HepG2 (cell line): ENCODE measurements around the gene SKP1. TPM values are rescaled to one million over a fixed set of nuclear protein-coding genes. Genes with fewer than 3 reads are reported as not detected.

ENCODE experiments used
- ATM ChIP-seq: fragments of 450-650 bp; IDR thresholded peaks from 2 replicates; pipeline ENCODE4 v1.7.1; 2017; ENCODE audit warnings: mild to moderate bottlenecking, borderline replicate concordance
- DMAP1 ChIP-seq: IDR thresholded peaks from 2 replicates; pipeline ENCODE4 v1.6.1; 2016
- FOXM1 ChIP-seq: sonication (generic); formaldehyde crosslinking; IDR thresholded peaks from 2 replicates; pipeline ENCODE4 v1.5.0; 2020; ENCODE audit warnings: missing genetic modification reagents
- GATA4 ChIP-seq: sonication (generic); IDR thresholded peaks from 2 replicates; pipeline ENCODE4 v1.6.1; 2016; ENCODE audit warnings: antibody characterized with exemption, low read depth, borderline replicate concordance
- HIVEP1 ChIP-seq: sonication (generic); formaldehyde crosslinking; IDR thresholded peaks from 2 replicates; pipeline ENCODE4 v1.4.0; 2020; ENCODE audit warnings: mild to moderate bottlenecking, missing genetic modification reagents
- HOXA5 ChIP-seq: sonication (generic); formaldehyde crosslinking; IDR thresholded peaks from 2 replicates; pipeline ENCODE4 v1.4.0; 2020; ENCODE audit warnings: missing genetic modification reagents
- KDM5A ChIP-seq: fragments of 200-600 bp; sonication (generic); IDR thresholded peaks from 2 replicates; pipeline ENCODE4 v1.7.0; 2018; ENCODE audit warnings: antibody characterized with exemption, mild to moderate bottlenecking, low read length, borderline replicate concordance
- MXD4 ChIP-seq: IDR thresholded peaks from 2 replicates; pipeline ENCODE4 v1.6.1; 2016; ENCODE audit warnings: mild to moderate bottlenecking, missing biosample characterization, missing genetic modification reagents
- ZBTB20 ChIP-seq: sonication (generic); formaldehyde crosslinking; IDR thresholded peaks from 2 replicates; pipeline ENCODE4 v1.8.1; 2023; ENCODE audit warnings: missing genetic modification reagents, low read depth, mild to moderate bottlenecking, borderline replicate concordance
- ZMAT3 ChIP-seq: sonication (generic); formaldehyde crosslinking; conservative IDR thresholded peaks from 2 replicates; pipeline ENCODE4 v1.7.0; 2021; ENCODE audit warnings: missing genetic modification reagents
- ZNF282 ChIP-seq: fragments of 450-650 bp; IDR thresholded peaks from 2 replicates; pipeline ENCODE4 v1.6.1; 2018; ENCODE audit not compliant: partially characterized antibody
- ZNF343 ChIP-seq: sonication (generic); formaldehyde crosslinking; IDR thresholded peaks from 2 replicates; pipeline ENCODE4 v1.4.0; 2020; ENCODE audit warnings: mild to moderate bottlenecking, missing genetic modification reagents
- polyA plus RNA-seq, 8 experiments: library from polyadenylated mRNA; depleted of rRNA in 3 of 8; stranded (reverse) in 7 of 8; unstranded in 1 of 8; fragments of >200 nt; fragmentation: Illumina TruSeq in 4 of 8; extraction: Trizol in 4 of 8; gene quantifications; 2 replicates each; pipeline versions ENCODE4 v1.2.1 to v1.2.3, GENCODE V29; 2011 to 2016; ENCODE audit warnings: low read depth in 4 of 8, missing spikeins in 1 of 8, mixed read lengths in 1 of 8; ENCODE audit not compliant: insufficient read depth in 1 of 8
- total RNA-seq, 5 experiments: library from RNA; depleted of rRNA; stranded (reverse); fragments of >200 nt; fragmentation: Illumina TruSeq; extraction: Trizol; gene quantifications; 2 replicates each; pipeline ENCODE4 v1.2.3, GENCODE V29; 2016; ENCODE audit warnings: low read depth in 1 of 5
- TF ChIP-seq, protein P1 (sequence below): sonication (generic); formaldehyde crosslinking; IDR thresholded peaks from 2 replicates; pipeline ENCODE4 v1.4.0; 2020; ENCODE audit warnings: missing genetic modification reagents, borderline replicate concordance
- TF ChIP-seq, protein P2 (sequence below): sonication (generic); formaldehyde crosslinking; IDR thresholded peaks from 2 replicates; pipeline ENCODE4 v1.4.0; 2020; ENCODE audit warnings: missing genetic modification reagents, borderline replicate concordance
- TF ChIP-seq, protein P3 (sequence below): sonication (generic); formaldehyde crosslinking; IDR thresholded peaks from 2 replicates; pipeline ENCODE4 v1.8.0; 2022; ENCODE audit warnings: mild to moderate bottlenecking, missing genetic modification reagents
- TF ChIP-seq, protein P4 (sequence below): sonication (generic); formaldehyde crosslinking; IDR thresholded peaks from 2 replicates; pipeline ENCODE4 v1.5.0; 2020; ENCODE audit warnings: mild to moderate bottlenecking, missing genetic modification reagents
- TF ChIP-seq, protein P5 (sequence below): sonication (generic); formaldehyde crosslinking; IDR thresholded peaks from 2 replicates; pipeline ENCODE4 v1.8.0; 2022; ENCODE audit warnings: mild to moderate bottlenecking, missing genetic modification reagents; ENCODE audit not compliant: insufficient replicate concordance

The SKP1 gene
- total and polyA plus RNA-seq, 2 of the 13 experiments (the other 11 are each of a cell fraction or from before 2014, with no cell fraction given), result 134 to 340 TPM

DNA sequence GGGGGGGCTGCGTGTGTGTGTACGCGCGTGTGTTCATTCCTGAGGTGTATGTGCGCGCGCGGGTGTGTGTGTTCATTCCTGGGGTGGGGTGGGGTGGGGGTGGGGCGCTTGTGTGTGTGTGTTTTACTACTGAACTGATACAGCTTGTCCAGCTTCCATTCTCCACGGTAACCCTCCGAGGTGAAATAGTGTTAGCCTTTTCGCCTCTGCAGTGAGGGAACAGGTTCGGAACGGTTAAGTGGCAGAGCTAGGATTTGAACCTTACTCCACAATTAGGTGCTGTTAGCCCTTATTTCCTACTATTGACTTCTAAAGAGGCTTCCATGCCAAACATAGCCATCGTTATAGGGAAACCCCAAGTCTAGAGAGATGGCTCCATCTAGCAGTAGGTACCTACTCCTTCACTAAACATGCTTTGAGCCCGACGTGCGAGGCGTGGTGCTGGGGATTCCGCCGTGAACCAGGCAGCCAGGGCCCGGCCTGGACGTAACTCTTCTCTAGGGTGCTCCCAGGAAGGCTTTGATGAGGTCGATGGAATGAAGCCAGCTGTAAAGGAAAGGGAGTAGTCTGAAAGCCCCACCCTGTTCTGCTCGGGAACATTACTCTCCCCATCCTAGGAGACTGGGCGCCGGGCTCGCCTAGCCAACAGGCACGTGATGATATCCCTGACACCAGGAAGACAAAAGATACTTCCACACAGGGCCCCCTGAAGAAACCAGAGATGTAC is 782 bp upstream of the SKP1 start (continued):
- TF ChIP-seq, protein P1, sequence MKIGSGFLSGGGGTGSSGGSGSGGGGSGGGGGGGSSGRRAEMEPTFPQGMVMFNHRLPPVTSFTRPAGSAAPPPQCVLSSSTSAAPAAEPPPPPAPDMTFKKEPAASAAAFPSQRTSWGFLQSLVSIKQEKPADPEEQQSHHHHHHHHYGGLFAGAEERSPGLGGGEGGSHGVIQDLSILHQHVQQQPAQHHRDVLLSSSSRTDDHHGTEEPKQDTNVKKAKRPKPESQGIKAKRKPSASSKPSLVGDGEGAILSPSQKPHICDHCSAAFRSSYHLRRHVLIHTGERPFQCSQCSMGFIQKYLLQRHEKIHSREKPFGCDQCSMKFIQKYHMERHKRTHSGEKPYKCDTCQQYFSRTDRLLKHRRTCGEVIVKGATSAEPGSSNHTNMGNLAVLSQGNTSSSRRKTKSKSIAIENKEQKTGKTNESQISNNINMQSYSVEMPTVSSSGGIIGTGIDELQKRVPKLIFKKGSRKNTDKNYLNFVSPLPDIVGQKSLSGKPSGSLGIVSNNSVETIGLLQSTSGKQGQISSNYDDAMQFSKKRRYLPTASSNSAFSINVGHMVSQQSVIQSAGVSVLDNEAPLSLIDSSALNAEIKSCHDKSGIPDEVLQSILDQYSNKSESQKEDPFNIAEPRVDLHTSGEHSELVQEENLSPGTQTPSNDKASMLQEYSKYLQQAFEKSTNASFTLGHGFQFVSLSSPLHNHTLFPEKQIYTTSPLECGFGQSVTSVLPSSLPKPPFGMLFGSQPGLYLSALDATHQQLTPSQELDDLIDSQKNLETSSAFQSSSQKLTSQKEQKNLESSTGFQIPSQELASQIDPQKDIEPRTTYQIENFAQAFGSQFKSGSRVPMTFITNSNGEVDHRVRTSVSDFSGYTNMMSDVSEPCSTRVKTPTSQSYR (CRISPR knock-in tag), result no peak; the same call in 1 of the 2 replicates
- TF ChIP-seq ZNF282 (no peak), ZNF343 (CRISPR knock-in tag) (no peak), ZMAT3 (CRISPR knock-in tag) (no peak), DMAP1 (CRISPR knock-in tag) (0 out of 2 replicates have a peak, but pooled peaks have one; percentile 45), KDM5A (no peak), ATM (no peak), HOXA5 (no peak), GATA4 (no peak), HIVEP1 (CRISPR knock-in tag) (0 out of 2 replicates have a peak, but pooled peaks have one; percentile 18), MXD4 (no peak), ZBTB20 (CRISPR knock-in tag) (no peak), FOXM1 (no peak)
- TF ChIP-seq, protein P2, sequence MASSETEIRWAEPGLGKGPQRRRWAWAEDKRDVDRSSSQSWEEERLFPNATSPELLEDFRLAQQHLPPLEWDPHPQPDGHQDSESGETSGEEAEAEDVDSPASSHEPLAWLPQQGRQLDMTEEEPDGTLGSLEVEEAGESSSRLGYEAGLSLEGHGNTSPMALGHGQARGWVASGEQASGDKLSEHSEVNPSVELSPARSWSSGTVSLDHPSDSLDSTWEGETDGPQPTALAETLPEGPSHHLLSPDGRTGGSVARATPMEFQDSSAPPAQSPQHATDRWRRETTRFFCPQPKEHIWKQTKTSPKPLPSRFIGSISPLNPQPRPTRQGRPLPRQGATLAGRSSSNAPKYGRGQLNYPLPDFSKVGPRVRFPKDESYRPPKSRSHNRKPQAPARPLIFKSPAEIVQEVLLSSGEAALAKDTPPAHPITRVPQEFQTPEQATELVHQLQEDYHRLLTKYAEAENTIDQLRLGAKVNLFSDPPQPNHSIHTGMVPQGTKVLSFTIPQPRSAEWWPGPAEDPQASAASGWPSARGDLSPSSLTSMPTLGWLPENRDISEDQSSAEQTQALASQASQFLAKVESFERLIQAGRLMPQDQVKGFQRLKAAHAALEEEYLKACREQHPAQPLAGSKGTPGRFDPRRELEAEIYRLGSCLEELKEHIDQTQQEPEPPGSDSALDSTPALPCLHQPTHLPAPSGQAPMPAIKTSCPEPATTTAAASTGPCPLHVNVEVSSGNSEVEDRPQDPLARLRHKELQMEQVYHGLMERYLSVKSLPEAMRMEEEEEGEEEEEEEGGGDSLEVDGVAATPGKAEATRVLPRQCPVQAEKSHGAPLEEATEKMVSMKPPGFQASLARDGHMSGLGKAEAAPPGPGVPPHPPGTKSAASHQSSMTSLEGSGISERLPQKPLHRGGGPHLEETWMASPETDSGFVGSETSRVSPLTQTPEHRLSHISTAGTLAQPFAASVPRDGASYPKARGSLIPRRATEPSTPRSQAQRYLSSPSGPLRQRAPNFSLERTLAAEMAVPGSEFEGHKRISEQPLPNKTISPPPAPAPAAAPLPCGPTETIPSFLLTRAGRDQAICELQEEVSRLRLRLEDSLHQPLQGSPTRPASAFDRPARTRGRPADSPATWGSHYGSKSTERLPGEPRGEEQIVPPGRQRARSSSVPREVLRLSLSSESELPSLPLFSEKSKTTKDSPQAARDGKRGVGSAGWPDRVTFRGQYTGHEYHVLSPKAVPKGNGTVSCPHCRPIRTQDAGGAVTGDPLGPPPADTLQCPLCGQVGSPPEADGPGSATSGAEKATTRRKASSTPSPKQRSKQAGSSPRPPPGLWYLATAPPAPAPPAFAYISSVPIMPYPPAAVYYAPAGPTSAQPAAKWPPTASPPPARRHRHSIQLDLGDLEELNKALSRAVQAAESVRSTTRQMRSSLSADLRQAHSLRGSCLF (CRISPR knock-in tag), result no peak
- TF ChIP-seq, protein P3, sequence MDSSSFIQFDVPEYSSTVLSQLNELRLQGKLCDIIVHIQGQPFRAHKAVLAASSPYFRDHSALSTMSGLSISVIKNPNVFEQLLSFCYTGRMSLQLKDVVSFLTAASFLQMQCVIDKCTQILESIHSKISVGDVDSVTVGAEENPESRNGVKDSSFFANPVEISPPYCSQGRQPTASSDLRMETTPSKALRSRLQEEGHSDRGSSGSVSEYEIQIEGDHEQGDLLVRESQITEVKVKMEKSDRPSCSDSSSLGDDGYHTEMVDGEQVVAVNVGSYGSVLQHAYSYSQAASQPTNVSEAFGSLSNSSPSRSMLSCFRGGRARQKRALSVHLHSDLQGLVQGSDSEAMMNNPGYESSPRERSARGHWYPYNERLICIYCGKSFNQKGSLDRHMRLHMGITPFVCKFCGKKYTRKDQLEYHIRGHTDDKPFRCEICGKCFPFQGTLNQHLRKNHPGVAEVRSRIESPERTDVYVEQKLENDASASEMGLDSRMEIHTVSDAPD, result no peak
- TF ChIP-seq, protein P4, sequence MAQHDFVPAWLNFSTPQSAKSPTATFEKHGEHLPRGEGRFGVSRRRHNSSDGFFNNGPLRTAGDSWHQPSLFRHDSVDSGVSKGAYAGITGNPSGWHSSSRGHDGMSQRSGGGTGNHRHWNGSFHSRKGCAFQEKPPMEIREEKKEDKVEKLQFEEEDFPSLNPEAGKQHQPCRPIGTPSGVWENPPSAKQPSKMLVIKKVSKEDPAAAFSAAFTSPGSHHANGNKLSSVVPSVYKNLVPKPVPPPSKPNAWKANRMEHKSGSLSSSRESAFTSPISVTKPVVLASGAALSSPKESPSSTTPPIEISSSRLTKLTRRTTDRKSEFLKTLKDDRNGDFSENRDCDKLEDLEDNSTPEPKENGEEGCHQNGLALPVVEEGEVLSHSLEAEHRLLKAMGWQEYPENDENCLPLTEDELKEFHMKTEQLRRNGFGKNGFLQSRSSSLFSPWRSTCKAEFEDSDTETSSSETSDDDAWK, result no peak
- TF ChIP-seq, protein P5, sequence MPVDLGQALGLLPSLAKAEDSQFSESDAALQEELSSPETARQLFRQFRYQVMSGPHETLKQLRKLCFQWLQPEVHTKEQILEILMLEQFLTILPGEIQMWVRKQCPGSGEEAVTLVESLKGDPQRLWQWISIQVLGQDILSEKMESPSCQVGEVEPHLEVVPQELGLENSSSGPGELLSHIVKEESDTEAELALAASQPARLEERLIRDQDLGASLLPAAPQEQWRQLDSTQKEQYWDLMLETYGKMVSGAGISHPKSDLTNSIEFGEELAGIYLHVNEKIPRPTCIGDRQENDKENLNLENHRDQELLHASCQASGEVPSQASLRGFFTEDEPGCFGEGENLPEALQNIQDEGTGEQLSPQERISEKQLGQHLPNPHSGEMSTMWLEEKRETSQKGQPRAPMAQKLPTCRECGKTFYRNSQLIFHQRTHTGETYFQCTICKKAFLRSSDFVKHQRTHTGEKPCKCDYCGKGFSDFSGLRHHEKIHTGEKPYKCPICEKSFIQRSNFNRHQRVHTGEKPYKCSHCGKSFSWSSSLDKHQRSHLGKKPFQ, result no peak
